ENCODE data around the gene SCIN.

The SCIN gene

DNA sequence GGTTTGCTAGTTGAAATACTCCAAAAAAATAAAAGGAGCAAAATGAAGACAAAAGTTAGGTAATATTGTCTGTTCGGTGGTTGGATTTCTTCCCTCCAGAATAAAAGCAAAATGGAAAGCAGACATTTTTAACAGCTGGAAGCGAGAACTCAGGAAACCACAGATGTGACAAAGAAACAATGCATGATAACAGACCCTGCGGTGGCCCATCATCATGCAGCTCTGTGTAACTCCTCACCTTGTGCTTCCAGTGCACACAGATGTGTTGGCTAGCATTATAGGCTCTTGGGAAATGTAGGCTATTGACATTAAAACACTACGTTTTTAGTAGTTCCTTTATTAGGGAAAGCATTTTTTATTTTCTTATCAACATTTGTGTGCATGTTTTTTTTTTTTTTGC is 63.1 kb downstream of the SCIN start:
- DNase-seq (ENCODE audit: low spot score) = no peak
- TF ChIP-seq, protein P1, sequence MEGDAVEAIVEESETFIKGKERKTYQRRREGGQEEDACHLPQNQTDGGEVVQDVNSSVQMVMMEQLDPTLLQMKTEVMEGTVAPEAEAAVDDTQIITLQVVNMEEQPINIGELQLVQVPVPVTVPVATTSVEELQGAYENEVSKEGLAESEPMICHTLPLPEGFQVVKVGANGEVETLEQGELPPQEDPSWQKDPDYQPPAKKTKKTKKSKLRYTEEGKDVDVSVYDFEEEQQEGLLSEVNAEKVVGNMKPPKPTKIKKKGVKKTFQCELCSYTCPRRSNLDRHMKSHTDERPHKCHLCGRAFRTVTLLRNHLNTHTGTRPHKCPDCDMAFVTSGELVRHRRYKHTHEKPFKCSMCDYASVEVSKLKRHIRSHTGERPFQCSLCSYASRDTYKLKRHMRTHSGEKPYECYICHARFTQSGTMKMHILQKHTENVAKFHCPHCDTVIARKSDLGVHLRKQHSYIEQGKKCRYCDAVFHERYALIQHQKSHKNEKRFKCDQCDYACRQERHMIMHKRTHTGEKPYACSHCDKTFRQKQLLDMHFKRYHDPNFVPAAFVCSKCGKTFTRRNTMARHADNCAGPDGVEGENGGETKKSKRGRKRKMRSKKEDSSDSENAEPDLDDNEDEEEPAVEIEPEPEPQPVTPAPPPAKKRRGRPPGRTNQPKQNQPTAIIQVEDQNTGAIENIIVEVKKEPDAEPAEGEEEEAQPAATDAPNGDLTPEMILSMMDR (IDR thresholded peaks at IDR 0.05; ENCODE audit: extremely low read depth, missing control alignments) = no peak

DNA sequence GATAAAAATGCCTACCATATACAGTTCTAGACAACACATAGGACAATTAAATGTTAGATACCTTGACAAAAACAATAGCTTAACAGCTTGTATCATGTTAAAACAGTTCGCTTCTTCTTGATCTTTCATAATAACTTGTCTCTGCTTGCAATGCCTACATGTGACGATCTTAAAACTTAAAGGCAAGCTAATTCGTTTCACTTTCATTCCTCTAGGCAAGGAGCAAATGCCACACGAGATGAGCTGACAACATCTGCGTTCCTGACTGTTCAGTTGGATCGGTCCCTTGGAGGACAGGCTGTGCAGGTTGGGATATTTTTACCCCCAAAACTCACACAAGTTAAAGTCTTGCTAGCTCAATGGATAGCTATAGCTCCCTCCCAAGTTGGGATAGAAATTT is 65.3 kb downstream of the SCIN start:
- TF ChIP-seq, protein P1 (IDR thresholded peaks at IDR 0.05; ENCODE audit: extremely low read depth, missing control alignments) = no peak
- DNase-seq (ENCODE audit: low spot score) = peak; percentile 7

DNA sequence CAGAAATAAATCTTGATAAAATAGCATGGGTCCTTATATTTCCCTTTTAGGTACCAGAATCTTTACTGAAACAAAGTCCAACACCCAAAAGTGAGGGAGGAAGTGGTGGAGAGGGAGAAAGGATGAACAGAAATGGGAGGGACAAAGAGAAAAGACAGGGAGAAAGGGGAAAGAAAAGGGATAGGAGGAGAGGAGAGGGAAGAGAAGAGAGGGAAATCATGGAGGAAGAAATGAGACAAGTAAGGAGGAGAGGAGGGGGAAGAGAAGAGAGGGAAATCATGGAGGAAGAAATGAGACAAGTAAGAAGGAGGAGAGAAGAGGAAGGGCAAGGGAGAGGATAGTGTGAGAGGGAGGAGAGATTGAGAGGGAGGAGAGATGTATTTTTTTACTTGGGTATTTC is 66.8 kb downstream of the SCIN start:
- TF ChIP-seq, protein P1 (IDR thresholded peaks at IDR 0.05; ENCODE audit: extremely low read depth, missing control alignments) = no peak
- DNase-seq (ENCODE audit: low spot score) = no peak

DNA sequence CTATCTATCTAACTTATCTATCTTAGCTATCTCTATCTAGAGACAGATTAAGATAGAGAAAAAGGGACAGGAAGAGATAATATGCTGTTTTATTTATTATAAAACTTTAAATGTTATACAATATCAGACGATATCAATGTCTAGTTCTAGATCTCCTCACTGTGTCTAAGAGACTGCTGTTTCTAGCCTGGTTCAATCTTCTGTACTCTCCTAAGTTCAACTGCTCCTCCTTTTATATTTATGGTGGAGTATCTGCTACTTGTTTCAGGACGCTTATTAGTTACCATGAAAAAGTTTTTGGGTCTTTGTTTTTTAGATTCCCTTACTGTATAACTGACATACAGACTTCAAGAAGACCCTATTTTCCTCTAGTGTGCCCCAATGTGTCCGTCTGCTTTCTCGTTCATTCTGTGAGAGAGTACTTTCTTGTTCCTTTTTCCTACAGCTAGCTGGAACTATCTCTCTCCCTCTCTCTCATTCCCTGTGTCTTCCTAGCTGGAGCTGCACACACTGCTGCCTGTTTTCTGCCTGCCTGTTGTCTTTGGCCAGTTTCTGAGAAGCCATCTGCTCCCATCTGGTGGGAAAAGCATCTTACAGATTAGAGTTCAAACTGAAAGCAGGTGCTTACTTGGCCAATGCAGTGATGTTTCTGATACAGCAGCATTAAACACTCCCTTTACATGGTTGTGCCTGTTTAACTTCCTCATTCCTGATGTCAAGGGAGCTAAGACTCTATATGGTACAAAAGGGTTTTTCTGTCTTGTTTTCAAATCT is 67.5 kb downstream of the SCIN start:
- DNase-seq (ENCODE audit: low spot score) = no peak
- TF ChIP-seq, protein P1 (IDR thresholded peaks at IDR 0.05; ENCODE audit: extremely low read depth, missing control alignments) = no peak

DNA sequence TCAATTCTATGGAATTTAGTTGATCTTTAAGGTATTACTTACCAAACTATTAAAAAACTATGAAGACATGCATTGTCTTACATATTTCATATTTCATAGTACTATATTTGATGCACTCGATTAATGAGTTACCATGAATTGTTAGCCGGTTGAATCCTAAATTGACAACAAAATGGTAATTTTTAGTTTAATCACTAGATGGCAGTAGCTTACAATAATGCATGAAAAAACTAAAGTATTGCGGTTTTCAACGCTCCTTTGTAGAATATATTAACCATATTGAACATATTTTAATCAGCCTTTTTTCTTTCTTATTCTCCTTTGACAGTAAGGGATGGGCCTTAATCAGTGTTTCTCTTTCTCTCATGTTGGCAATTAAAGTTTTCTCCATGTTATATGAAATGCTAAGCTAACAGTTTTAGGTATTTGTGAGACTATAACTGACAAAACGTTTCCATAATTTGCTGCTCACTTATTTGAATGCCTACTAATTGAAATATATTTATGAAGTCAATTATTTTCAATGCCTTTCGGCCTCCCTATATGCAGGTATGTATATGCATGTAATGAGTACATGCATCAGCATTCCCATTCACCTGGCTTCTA is 68.4 kb downstream of the SCIN start:
- TF ChIP-seq, protein P1 (IDR thresholded peaks at IDR 0.05; ENCODE audit: extremely low read depth, missing control alignments) = no peak
- peak; percentile 9 for DNase-seq (ENCODE audit: low spot score)

DNA sequence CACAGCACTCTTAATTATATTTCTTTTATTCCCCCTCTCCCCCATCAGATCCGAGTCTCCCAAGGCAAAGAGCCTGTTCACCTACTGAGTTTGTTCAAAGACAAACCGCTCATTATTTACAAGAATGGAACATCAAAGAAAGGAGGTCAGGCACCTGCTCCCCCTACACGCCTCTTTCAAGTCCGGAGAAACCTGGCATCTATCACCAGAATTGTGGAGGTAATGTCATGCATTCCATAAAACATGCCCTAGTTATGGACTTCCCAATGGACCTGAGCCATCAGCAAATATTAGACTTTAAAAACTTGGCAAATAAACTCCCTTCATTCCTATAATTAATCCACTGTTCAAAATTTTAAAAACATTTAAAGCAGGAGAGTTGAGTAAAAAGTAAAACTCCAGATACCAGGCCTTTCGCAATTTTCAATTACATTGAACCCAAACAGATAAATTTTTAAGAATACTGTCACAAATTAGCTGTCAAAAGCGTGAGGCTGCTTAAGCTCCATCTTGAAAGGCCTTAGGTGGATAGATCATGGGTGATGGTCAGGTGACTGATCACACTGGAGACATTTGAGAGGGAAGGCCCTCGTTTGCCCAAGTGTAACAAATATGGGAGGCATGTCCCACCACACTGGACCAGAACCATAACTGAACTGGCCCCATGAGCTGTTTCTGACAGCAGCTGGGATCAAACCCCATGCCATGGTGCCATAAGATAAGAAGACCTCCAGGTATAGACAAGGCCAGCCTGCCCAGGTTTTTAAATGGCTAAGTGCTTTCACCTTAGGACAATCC is 70.0 kb downstream of the SCIN start:
- DNase-seq (ENCODE audit: low spot score) = no peak
- TF ChIP-seq, protein P1 (IDR thresholded peaks at IDR 0.05; ENCODE audit: extremely low read depth, missing control alignments) = no peak

DNA sequence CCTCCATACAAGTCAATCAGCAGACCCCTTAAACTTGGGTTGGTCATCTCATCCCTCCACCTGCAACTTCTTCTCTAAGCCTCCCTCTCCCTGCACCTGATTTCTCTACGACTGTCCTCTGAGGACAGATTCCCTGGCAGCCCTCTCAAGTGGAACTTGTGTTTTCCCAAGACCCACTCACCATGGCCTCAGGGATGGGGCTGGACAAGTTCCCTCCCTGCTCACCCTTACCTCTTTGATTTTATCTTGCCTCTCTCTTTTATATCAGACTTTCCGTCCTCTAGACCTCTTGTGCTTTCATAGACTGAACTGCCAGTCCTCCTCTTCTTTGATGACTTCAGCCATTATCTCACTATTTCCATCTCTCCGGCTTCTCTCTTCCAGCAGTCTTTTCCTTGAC is 70.7 kb downstream of the SCIN start:
- TF ChIP-seq, protein P1 (IDR thresholded peaks at IDR 0.05; ENCODE audit: extremely low read depth, missing control alignments) = no peak

More for the DNA sequence above, 70.7 kb downstream of the SCIN start:
- DNase-seq (ENCODE audit: low spot score) = no peak
